H1 (cell line): ENCODE data around the gene CCL7. TPM values are rescaled to one million over a fixed set of nuclear protein-coding genes. Genes with fewer than 3 reads are reported as not detected.

Experiments
- CTCF ChIA-PET: fragments of 300-600 bp; sonication (Branson Sonifier 250); formaldehyde crosslinking; loops from one replicate; lab custom pipeline; 2021; ENCODE audit not compliant: partially characterized antibody; lab: Charles Lee
- POLR2A ChIA-PET: fragments of 300-600 bp; sonication (Branson Sonifier 250); formaldehyde crosslinking; loops from one replicate; lab custom pipeline; 2021; ENCODE audit warnings: inconsistent platforms; ENCODE audit not compliant: partially characterized antibody; lab: Charles Lee
- DNase-seq, 2 experiments: peaks; one replicate each; pipeline versions ENCODE4 v3.0.0 to v3.0.0-alpha.2; 2010 to 2022; ENCODE audit warnings: low spot score in 2 of 2, low read depth in 1 of 2, mixed read lengths in 1 of 2
- FAIRE-seq: peaks from 2 replicates; lab custom pipeline; 2011; peaks lifted over from hg19 to GRCh38; lab: Jason Lieb, UNC
- H2AFZ ChIP-seq: 2 replicates; pipeline ENCODE4 v1.8.1; 2012; ENCODE audit warnings: low read length, inconsistent platforms
- H2AK5ac ChIP-seq: 2 replicates; pipeline ENCODE4 v1.6.1; 2013; ENCODE audit warnings: low read depth, low read length
- H2BK120ac ChIP-seq: replicated peaks from 2 replicates; pipeline ENCODE3; 2013; ENCODE audit warnings: low read depth, low read length, inconsistent platforms
- H2BK12ac ChIP-seq: 2 replicates; pipeline ENCODE4 v1.6.1; 2013; ENCODE audit warnings: low read depth, low read length
- H2BK15ac ChIP-seq: 2 replicates; pipeline ENCODE4 v1.6.1; 2013; ENCODE audit warnings: low read length
- H2BK20ac ChIP-seq: 2 replicates; pipeline ENCODE4 v1.6.1; 2013; ENCODE audit warnings: low read length
- H2BK5ac ChIP-seq: 2 replicates; pipeline ENCODE4 v1.6.1; 2013; ENCODE audit warnings: low read depth, low read length
- H3K14ac ChIP-seq: 2 replicates; pipeline ENCODE4 v1.6.1; 2013; ENCODE audit warnings: inconsistent platforms; ENCODE audit not compliant: insufficient read length
- H3K18ac ChIP-seq: 2 replicates; pipeline ENCODE4 v1.6.1; 2013; ENCODE audit warnings: low read length; ENCODE audit errors: extremely low read depth
- H3K23ac ChIP-seq: 2 replicates; pipeline ENCODE4 v1.6.1; 2013; ENCODE audit warnings: inconsistent platforms; ENCODE audit not compliant: insufficient read length
- H3K23me2 ChIP-seq: 2 replicates; pipeline ENCODE4 v1.6.1; 2013; ENCODE audit warnings: low read depth, low read length
- H3K27ac ChIP-seq: 2 replicates; pipeline ENCODE4 v1.6.1; 2011; ENCODE audit warnings: low read depth, low read length, inconsistent platforms
- H3K27me3 ChIP-seq, 4 experiments: replicated peaks in 1 of 4; 1 replicate in 1 of 4; 2 replicates in 3 of 4; pipeline versions ENCODE4 v1.6.1 to v1.8.1; 2011 to 2013; ENCODE audit warnings: low read length in 3 of 4, mild to moderate bottlenecking in 3 of 4, inconsistent platforms in 2 of 4, mixed read lengths in 2 of 4, moderate library complexity in 1 of 4; ENCODE audit not compliant: control insufficient read depth in 3 of 4, insufficient read depth in 3 of 4; ENCODE audit errors: extremely low read depth in 1 of 4
- H3K36me3 ChIP-seq, 4 experiments: 2 replicates each; pipeline versions ENCODE4 v1.6.1 to v1.8.1; 2011 to 2013; ENCODE audit warnings: mild to moderate bottlenecking in 4 of 4, low read length in 3 of 4, moderate library complexity in 2 of 4, control low read depth in 1 of 4, inconsistent platforms in 1 of 4; ENCODE audit not compliant: insufficient read depth in 4 of 4, control insufficient read depth in 2 of 4
- H3K4ac ChIP-seq: replicated peaks from 2 replicates; pipeline ENCODE3; 2013; ENCODE audit warnings: low read length, low read depth, mixed read lengths, inconsistent platforms; ENCODE audit not compliant: insufficient read length
- H3K4me1 ChIP-seq, 4 experiments: replicated peaks in 1 of 4; 1 replicate in 1 of 4; 2 replicates in 3 of 4; pipeline versions ENCODE4 v1.6.1 to v1.8.1; 2011 to 2013; ENCODE audit warnings: low read length in 3 of 4, inconsistent platforms in 2 of 4, mixed read lengths in 1 of 4; ENCODE audit not compliant: insufficient read depth in 4 of 4, control insufficient read depth in 3 of 4
- H3K4me2 ChIP-seq, 2 experiments: 2 replicates each; pipeline versions ENCODE4 v1.6.1 to v1.8.1; 2011 to 2013; ENCODE audit warnings: low read depth in 2 of 2, low read length in 2 of 2, control low read depth in 1 of 2, inconsistent platforms in 1 of 2, mild to moderate bottlenecking in 1 of 2; ENCODE audit not compliant: insufficient read depth in 1 of 2
- H3K4me3 ChIP-seq, 4 experiments: fragments of 200-600, 300-600 bp in 1 of 4; sonication (generic), shearing (Covaris generic), sonication (Bioruptor Twin) in 1 of 4; 2 replicates each; pipeline versions ENCODE4 v1.5.1 to v1.8.1; 2011 to 2016; ENCODE audit warnings: low read length in 4 of 4, low read depth in 3 of 4, control low read depth in 2 of 4, inconsistent platforms in 2 of 4, mild to moderate bottlenecking in 2 of 4, mixed read lengths in 1 of 4, moderate library complexity in 1 of 4; ENCODE audit not compliant: insufficient read depth in 2 of 4; ENCODE audit errors: extremely low read depth in 1 of 4
- H3K56ac ChIP-seq: replicated peaks from 2 replicates; pipeline ENCODE3; 2013; ENCODE audit warnings: low read depth, mild to moderate bottlenecking, mixed read lengths, low read length, inconsistent platforms; ENCODE audit not compliant: insufficient read length
- H3K79me1 ChIP-seq: 2 replicates; pipeline ENCODE4 v1.6.1; 2013; ENCODE audit warnings: low read depth, low read length, control low read depth
- H3K79me2 ChIP-seq, 2 experiments: 2 replicates each; pipeline versions ENCODE4 v1.6.1 to v1.8.1; 2012 to 2013; ENCODE audit warnings: low read length in 2 of 2, mild to moderate bottlenecking in 2 of 2, inconsistent platforms in 1 of 2; ENCODE audit not compliant: insufficient read depth in 2 of 2, control insufficient read depth in 1 of 2
- H3K9ac ChIP-seq, 4 experiments: replicated peaks in 1 of 4; 1 replicate in 1 of 4; 2 replicates in 3 of 4; pipeline versions ENCODE4 v1.6.1 to v1.8.1; 2011 to 2013; ENCODE audit warnings: low read depth in 3 of 4, low read length in 3 of 4, control low read depth in 2 of 4, mild to moderate bottlenecking in 2 of 4, moderate library complexity in 2 of 4, inconsistent platforms in 1 of 4; ENCODE audit errors: extremely low read depth in 1 of 4
- H3K9me3 ChIP-seq, 2 experiments: 2 replicates each; pipeline versions ENCODE4 v1.6.1 to v1.8.1; 2012 to 2013; ENCODE audit warnings: mild to moderate bottlenecking in 2 of 2, moderate library complexity in 2 of 2, control low read depth in 1 of 2, inconsistent platforms in 1 of 2, low read depth in 1 of 2, low read length in 1 of 2, mixed read lengths in 1 of 2; ENCODE audit not compliant: insufficient read depth in 2 of 2
- H4K20me1 ChIP-seq, 2 experiments: replicated peaks in 1 of 2; 2 replicates each; pipeline versions ENCODE3 to v1.8.1; 2011 to 2013; ENCODE audit warnings: inconsistent platforms in 2 of 2, low read length in 2 of 2, mild to moderate bottlenecking in 1 of 2; ENCODE audit not compliant: insufficient read depth in 2 of 2, control insufficient read depth in 1 of 2
- H4K5ac ChIP-seq: 2 replicates; pipeline ENCODE4 v1.6.1; 2013; ENCODE audit warnings: low read length, low read depth, mixed read lengths, inconsistent platforms; ENCODE audit not compliant: insufficient read length
- H4K8ac ChIP-seq: 2 replicates; pipeline ENCODE4 v1.8.0; 2013; ENCODE audit warnings: mild to moderate bottlenecking, moderate library complexity, low read length, inconsistent platforms; ENCODE audit not compliant: insufficient read depth; ENCODE audit errors: extremely low read depth
- H4K91ac ChIP-seq: replicated peaks from 2 replicates; pipeline ENCODE3; 2013; ENCODE audit warnings: low read length, mixed read lengths, inconsistent platforms; ENCODE audit not compliant: insufficient read length
- CBX8 ChIP-seq: fragments of 300-800, 300-1000 bp; sonication (generic); IDR thresholded peaks from 2 replicates; pipeline ENCODE4 v1.7.1; 2016; ENCODE audit warnings: low read depth, low read length, borderline replicate concordance
- CEBPB ChIP-seq: IDR thresholded peaks from 2 replicates; pipeline ENCODE4 v1.6.1; 2012; ENCODE audit warnings: low read depth, low read length
- CHD2 ChIP-seq: IDR thresholded peaks from 2 replicates; pipeline ENCODE4 v1.6.1; 2012; ENCODE audit warnings: low read length, improper control_type of control experiment
- KDM1A ChIP-seq: fragments of 200-600, 300-600 bp; sonication (generic); IDR thresholded peaks from 2 replicates; pipeline ENCODE4 v1.7.1; 2016; ENCODE audit warnings: mild to moderate bottlenecking, low read length, borderline replicate concordance
- KDM5A ChIP-seq: fragments of 200-600 bp; IDR thresholded peaks from 2 replicates; pipeline ENCODE4 v1.7.1; 2012; ENCODE audit warnings: mild to moderate bottlenecking, low read length, inconsistent platforms, mixed read lengths
- PHF8 ChIP-seq: fragments of 200-600 bp; sonication (generic); conservative IDR thresholded peaks from 2 replicates; pipeline ENCODE4 v1.7.1; 2012; ENCODE audit warnings: low read depth, mild to moderate bottlenecking, inconsistent platforms, low read length, moderate library complexity
- POU5F1 ChIP-seq: IDR thresholded peaks from 2 replicates; pipeline ENCODE4 v1.6.1; 2011; ENCODE audit warnings: low read depth, mild to moderate bottlenecking, low read length, moderate library complexity
- RAD21 ChIP-seq, 2 experiments: IDR thresholded peaks in 1 of 2; conservative IDR thresholded peaks in 1 of 2; 2 replicates each; pipeline ENCODE4 v1.6.1; 2011; ENCODE audit warnings: low read depth in 2 of 2, low read length in 2 of 2, improper control_type of control experiment in 1 of 2, inconsistent platforms in 1 of 2, mild to moderate bottlenecking in 1 of 2, moderate library complexity in 1 of 2
- SAP30 ChIP-seq: fragments of 300-600 bp; sonication (generic); IDR thresholded peaks from 2 replicates; pipeline ENCODE4 v1.7.1; 2012; ENCODE audit warnings: low read length, moderate library complexity, mild to moderate bottlenecking, inconsistent platforms; ENCODE audit not compliant: insufficient read depth, insufficient replicate concordance
- TAF1 ChIP-seq: IDR thresholded peaks from 2 replicates; pipeline ENCODE4 v1.6.1; 2011; ENCODE audit warnings: mild to moderate bottlenecking, low read depth, low read length
- WGBS, 2 experiments: shearing (Covaris generic) in 1 of 2; methylation state at CpG; one replicate each; pipeline versions ENCODE4 v1.1.6 to v1.1.7; 2013 to 2015; ENCODE audit warnings: low lambda C conversion rate in 2 of 2, mixed read lengths in 2 of 2, inconsistent platforms in 1 of 2, low coverage in 1 of 2, missing lambda C conversion rate in 1 of 2; ENCODE audit not compliant: insufficient replicate concordance in 2 of 2, insufficient coverage in 1 of 2, insufficient read length in 1 of 2; ENCODE audit errors: extremely low coverage in 1 of 2, missing lambda C conversion rate in 1 of 2; 5-methylcytosine and 5-hydroxymethylcytosine counted together
- polyA plus RNA-seq, 7 experiments: library from polyadenylated mRNA; depleted of rRNA in 3 of 7; stranded (reverse) in 5 of 7; unstranded in 2 of 7; fragments of >200 nt in 5 of 7; fragments of 200-250 nt in 2 of 7; gene quantifications; 1 replicate in 5 of 7; 2 replicates in 1 of 7; 4 replicates in 1 of 7; pipeline versions ENCODE4 v1.2.1 to v1.2.3, GENCODE V29; 2011 to 2013; ENCODE audit warnings: missing spikeins in 2 of 7, mixed read lengths in 2 of 7
- total RNA-seq: library from RNA; stranded (reverse); fragmentation: NEBNext Ultra II Directional; extraction: Animal tissue kit (Norgen Biotek cat#: 25700); gene quantifications from 2 replicates; pipeline ENCODE4 v1.2.1, GENCODE V29; 2021
- TF ChIP-seq, protein P1 (sequence below): IDR thresholded peaks from 2 replicates; pipeline ENCODE4 v1.6.1; 2012; ENCODE audit warnings: inconsistent platforms
- TF ChIP-seq, protein P2 (sequence below): IDR thresholded peaks from 2 replicates; pipeline ENCODE4 v1.6.1; 2012; ENCODE audit warnings: low read length, inconsistent platforms

Gene CCL7
- total and polyA plus RNA-seq, 2 of the 8 experiments (the other 6 are each of a cell fraction or from before 2014, with no cell fraction given) = not detected

DNA sequence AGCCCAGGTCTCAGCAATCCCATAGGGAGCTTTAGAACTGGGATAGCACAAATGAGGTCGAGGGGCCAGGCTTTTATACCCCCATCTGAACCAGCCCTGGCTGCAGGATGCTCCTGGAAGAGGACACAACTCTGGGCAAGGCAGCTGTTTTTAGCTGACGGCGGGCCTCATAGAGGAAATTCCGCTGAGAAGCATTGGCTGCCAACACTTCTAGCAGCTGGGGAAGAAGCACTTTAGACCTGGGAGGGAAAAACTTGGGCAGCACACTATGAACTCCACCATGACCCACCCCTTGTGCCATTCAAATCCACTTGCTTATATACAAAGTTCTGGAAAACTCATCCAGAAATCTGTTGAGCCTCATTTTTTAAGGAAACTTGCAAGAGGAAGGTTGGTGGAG, 20.6 kb downstream of the CCL7 start:
- Histone ChIP-seq H2BK20ac (no peak overlapping the region), H3K9ac (no peak overlapping the region)
- TF ChIP-seq KDM1A = no peak
- no peak for TF ChIP-seq PHF8
- TF ChIP-seq, protein P1, sequence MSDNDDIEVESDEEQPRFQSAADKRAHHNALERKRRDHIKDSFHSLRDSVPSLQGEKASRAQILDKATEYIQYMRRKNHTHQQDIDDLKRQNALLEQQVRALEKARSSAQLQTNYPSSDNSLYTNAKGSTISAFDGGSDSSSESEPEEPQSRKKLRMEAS = no peak
- no peak for TF ChIP-seq CHD2
- TF ChIP-seq POU5F1 = no peak
- TF ChIP-seq, protein P2, sequence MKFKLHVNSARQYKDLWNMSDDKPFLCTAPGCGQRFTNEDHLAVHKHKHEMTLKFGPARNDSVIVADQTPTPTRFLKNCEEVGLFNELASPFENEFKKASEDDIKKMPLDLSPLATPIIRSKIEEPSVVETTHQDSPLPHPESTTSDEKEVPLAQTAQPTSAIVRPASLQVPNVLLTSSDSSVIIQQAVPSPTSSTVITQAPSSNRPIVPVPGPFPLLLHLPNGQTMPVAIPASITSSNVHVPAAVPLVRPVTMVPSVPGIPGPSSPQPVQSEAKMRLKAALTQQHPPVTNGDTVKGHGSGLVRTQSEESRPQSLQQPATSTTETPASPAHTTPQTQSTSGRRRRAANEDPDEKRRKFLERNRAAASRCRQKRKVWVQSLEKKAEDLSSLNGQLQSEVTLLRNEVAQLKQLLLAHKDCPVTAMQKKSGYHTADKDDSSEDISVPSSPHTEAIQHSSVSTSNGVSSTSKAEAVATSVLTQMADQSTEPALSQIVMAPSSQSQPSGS = no peak
- no peak for TF ChIP-seq KDM5A
- TF ChIP-seq CEBPB = no peak
- TF ChIP-seq TAF1 = no peak
- TF ChIP-seq RAD21 (IDR thresholded peaks at IDR 0.05 in 1 of 2, conservative IDR thresholded peaks at IDR 0.05 in 1 of 2; ENCODE audit: low read depth in 2 of 2, low read length in 2 of 2) = no peak
- no peak for TF ChIP-seq CBX8
- TF ChIP-seq SAP30 = no peak
- TF ChIP-seq, all 59 proteins: peak for 0
- Histone ChIP-seq H3K4me3 (no peak overlapping the region), H3K36me3 (no peaks in the 10 kb centered on the region), H4K8ac (no peak overlapping the region), H3K56ac (no peak overlapping the region), H2AK5ac (no peak overlapping the region), H2BK12ac (no peak overlapping the region), H3K4me2 (no peak overlapping the region), H4K20me1 (no peaks in the 10 kb centered on the region), H2BK5ac (no peak overlapping the region), H3K23ac (no peak overlapping the region), H2BK15ac (no peak overlapping the region), H3K27ac (no peak overlapping the region), H3K23me2 (no peaks in the 10 kb centered on the region), H4K5ac (no peak overlapping the region), H3K18ac (no peak overlapping the region), H2BK120ac (no peak overlapping the region), H3K27me3 (no peaks in the 10 kb centered on the region), H3K79me1 (no peaks in the 10 kb centered on the region), H3K79me2 (no peaks in the 10 kb centered on the region), H4K91ac (no peak overlapping the region), H3K4ac (no peak overlapping the region), H3K14ac (no peak overlapping the region), H2AFZ (no peak overlapping the region), H3K9me3 (no peaks in the 10 kb centered on the region), H3K4me1 (no peaks in the 10 kb centered on the region)
- 85% methylated on average over 4 of the region's 4 CpGs; no CpG with 5 or more reads in 1 of the 2 experiments for WGBS, 2 experiments
- DNase-seq (no peak), FAIRE-seq (no peak)
- CTCF ChIA-PET = interaction anchor here (0.8 to 1.2 kb wide), 3 partner anchors 10 to 90 kb away, joined by 3 to 4 read pairs (median 4); no protein-coding TSS in a partner anchor
- POLR2A ChIA-PET = no interaction called here
